Loucy (cell line): Measurements from ENCODE around the gene CKS2.

ENCODE experiments used
- H2AFZ ChIP-seq: fragments of 200-600 bp; sonication (generic); 2 replicates; pipeline ENCODE4 v1.6.0; 2016; ENCODE audit warnings: antibody characterized with exemption, mild to moderate bottlenecking, low read length, moderate library complexity
- H3F3A ChIP-seq: fragments of 200-600 bp; 2 replicates; pipeline ENCODE4 v1.6.0; 2016; ENCODE audit warnings: antibody characterized with exemption, low read depth, mild to moderate bottlenecking
- H3K27me3 ChIP-seq: fragments of 200-600 bp; sonication (generic); 2 replicates; pipeline ENCODE4 v1.6.1; 2014; ENCODE audit warnings: low read length, mild to moderate bottlenecking; ENCODE audit not compliant: insufficient read depth, poor library complexity, severe bottlenecking
- H3K36me3 ChIP-seq: fragments of 200-600 bp; sonication (generic); 2 replicates; pipeline ENCODE4 v1.6.1; 2016; ENCODE audit warnings: low read length; ENCODE audit not compliant: insufficient read depth
- H3K4me1 ChIP-seq: fragments of 200-600 bp; sonication (generic); 2 replicates; pipeline ENCODE4 v1.5.1; 2014; ENCODE audit warnings: low read length, mild to moderate bottlenecking; ENCODE audit not compliant: insufficient read depth, poor library complexity, severe bottlenecking
- H3K4me2 ChIP-seq: fragments of 200-600 bp; sonication (generic); 2 replicates; pipeline ENCODE4 v1.6.0; 2014; ENCODE audit warnings: antibody characterized with exemption, low read length, low read depth, mild to moderate bottlenecking; ENCODE audit not compliant: poor library complexity, severe bottlenecking
- H3K4me3 ChIP-seq: fragments of 200-600 bp; sonication (generic); 2 replicates; pipeline ENCODE4 v1.5.1; 2014; ENCODE audit warnings: low read length, mild to moderate bottlenecking, mixed read lengths; ENCODE audit not compliant: poor library complexity, severe bottlenecking
- H3K79me2 ChIP-seq: fragments of 200-600 bp; sonication (generic); 2 replicates; pipeline ENCODE4 v1.6.1; 2014; ENCODE audit warnings: low read length; ENCODE audit not compliant: insufficient read depth
- H3K9ac ChIP-seq: fragments of 200-600 bp; sonication (generic); 2 replicates; pipeline ENCODE4 v1.6.0; 2014; ENCODE audit warnings: mild to moderate bottlenecking, low read depth, low read length, moderate library complexity; ENCODE audit not compliant: poor library complexity, severe bottlenecking
- H3K9me2 ChIP-seq: fragments of 200-600 bp; sonication (generic); replicated peaks from 2 replicates; pipeline ENCODE4 v1.6.1; 2016; ENCODE audit warnings: low read depth, low read length, mixed read lengths
- H3K9me3 ChIP-seq: fragments of 200-600 bp; sonication (generic); 2 replicates; pipeline ENCODE4 v1.6.1; 2014; ENCODE audit warnings: mild to moderate bottlenecking, antibody characterized with exemption, low read length, low read depth; ENCODE audit not compliant: insufficient read depth
- H4K20me1 ChIP-seq: fragments of 200-600 bp; sonication (generic); 2 replicates; pipeline ENCODE4 v1.6.0; 2014; ENCODE audit warnings: antibody characterized with exemption, low read length, mild to moderate bottlenecking; ENCODE audit not compliant: insufficient read depth, poor library complexity, severe bottlenecking
- EZH2phosphoT487 ChIP-seq: fragments of 200-600 bp; IDR thresholded peaks from 2 replicates; pipeline ENCODE4 v1.6.1; 2018; ENCODE audit warnings: antibody characterized with exemption, mild to moderate bottlenecking, moderate library complexity, borderline replicate concordance
- TF ChIP-seq, protein P1 (sequence below): fragments of 200-600 bp; sonication (generic); conservative IDR thresholded peaks from 2 replicates; pipeline ENCODE4 v1.5.1; 2014; ENCODE audit warnings: mild to moderate bottlenecking, antibody characterized with exemption, low read length

CKS2 gene

DNA sequence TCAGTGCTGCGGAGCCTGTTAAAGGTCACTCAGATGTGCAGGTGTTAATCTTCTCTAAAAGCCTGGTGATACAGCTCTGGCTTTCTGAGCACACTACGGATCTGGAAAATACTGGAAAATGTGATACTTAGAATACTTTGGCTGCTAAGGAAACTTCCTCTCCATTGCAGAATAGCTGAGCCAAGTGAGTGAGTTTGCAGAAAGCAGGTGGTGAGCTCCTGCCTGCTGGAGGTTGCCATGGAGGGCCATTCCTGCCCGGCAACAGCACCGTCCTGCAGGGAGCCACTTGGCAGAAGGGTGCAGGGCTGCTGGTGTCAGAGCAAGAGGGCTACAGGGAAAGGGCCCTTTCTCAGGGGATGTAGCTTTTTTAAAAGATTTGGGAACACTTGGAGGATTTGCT, 48.0 kb downstream of the CKS2 start:
- Histone ChIP-seq H3K9me2 (no peaks in the 10 kb centered on the region), H3F3A (no peaks in the 10 kb centered on the region), H3K27me3 (no peaks in the 10 kb centered on the region), H4K20me1 (no peaks in the 10 kb centered on the region), H3K36me3 (peaks cover 83% of the 10 kb centered on the region; the same call in 1 of the 2 replicates), H3K9me3 (no peaks in the 10 kb centered on the region), H3K4me2 (no peak overlapping the region), H3K79me2 (no peaks in the 10 kb centered on the region), H2AFZ (no peak overlapping the region), H3K4me3 (no peak overlapping the region), H3K9ac (no peak overlapping the region), H3K4me1 (peaks cover 11% of the 10 kb centered on the region)
- no peak for TF ChIP-seq EZH2phosphoT487
- TF ChIP-seq, protein P1, sequence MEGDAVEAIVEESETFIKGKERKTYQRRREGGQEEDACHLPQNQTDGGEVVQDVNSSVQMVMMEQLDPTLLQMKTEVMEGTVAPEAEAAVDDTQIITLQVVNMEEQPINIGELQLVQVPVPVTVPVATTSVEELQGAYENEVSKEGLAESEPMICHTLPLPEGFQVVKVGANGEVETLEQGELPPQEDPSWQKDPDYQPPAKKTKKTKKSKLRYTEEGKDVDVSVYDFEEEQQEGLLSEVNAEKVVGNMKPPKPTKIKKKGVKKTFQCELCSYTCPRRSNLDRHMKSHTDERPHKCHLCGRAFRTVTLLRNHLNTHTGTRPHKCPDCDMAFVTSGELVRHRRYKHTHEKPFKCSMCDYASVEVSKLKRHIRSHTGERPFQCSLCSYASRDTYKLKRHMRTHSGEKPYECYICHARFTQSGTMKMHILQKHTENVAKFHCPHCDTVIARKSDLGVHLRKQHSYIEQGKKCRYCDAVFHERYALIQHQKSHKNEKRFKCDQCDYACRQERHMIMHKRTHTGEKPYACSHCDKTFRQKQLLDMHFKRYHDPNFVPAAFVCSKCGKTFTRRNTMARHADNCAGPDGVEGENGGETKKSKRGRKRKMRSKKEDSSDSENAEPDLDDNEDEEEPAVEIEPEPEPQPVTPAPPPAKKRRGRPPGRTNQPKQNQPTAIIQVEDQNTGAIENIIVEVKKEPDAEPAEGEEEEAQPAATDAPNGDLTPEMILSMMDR, result no peak

DNA sequence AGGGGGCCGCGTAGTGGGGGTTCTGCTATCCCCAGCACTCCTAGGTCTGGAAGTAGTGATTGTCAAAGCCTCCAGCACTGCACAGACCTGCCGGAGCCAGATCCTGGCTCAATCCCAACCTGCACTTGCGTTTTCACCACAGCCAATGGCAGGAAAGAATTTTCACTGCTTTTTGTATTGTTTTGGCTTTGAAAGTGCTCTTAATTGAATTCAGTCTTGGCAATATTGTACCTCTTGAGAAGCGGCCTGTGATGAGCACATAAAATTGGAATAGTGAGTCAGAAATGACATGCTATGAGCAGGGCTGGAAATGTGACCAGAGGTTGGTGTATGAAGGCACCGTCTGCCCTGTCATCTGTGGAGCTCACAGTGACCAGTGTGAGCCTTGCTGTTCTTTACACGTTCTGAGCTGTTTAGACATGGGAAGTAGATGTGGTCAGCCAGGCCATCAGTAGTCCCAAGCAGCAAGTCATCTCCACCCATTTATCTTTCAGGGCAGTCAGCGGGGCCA, 48.8 kb downstream of the CKS2 start:
- no peaks in the 10 kb centered on the region for H3K9me2 ChIP-seq
- H3K4me1 ChIP-seq, result peaks cover 11% of the 10 kb centered on the region
- no peaks in the 10 kb centered on the region for H3K9me3 ChIP-seq
- no peak overlapping the region for H2AFZ ChIP-seq
- H3F3A ChIP-seq, result no peaks in the 10 kb centered on the region
- peaks cover 75% of the 10 kb centered on the region; the same call in 1 of the 2 replicates for H3K36me3 ChIP-seq
- H3K79me2 ChIP-seq, result no peaks in the 10 kb centered on the region
- H3K27me3 ChIP-seq, result no peaks in the 10 kb centered on the region
- H3K9ac ChIP-seq, result no peak overlapping the region
- no peak for TF ChIP-seq EZH2phosphoT487
- TF ChIP-seq, protein P1, result no peak
- H4K20me1 ChIP-seq, result no peaks in the 10 kb centered on the region
- no peak overlapping the region for H3K4me2 ChIP-seq
- H3K4me3 ChIP-seq, result no peak overlapping the region

DNA sequence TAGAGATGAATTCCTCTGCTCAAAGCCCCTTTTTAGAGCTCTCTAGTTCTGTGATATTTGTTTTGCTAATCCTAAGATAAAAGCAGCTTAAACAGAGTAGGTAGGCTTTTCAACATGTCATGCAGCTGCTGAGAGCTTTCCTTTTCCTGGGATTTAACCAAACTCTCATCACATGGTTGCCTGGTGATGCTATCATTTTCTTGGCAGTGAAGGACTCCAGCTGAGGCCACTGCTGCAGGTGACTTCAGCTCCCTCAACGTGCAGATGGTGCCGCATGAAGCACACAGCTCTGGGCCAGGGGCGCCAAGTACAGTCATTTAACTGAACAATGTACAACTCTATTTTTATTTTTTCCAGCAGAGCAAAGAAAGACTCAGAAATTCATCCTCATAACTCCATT, 49.5 kb downstream of the CKS2 start:
- no peak overlapping the region for H3K9ac ChIP-seq
- no peak overlapping the region for H3K4me3 ChIP-seq
- no peaks in the 10 kb centered on the region for H4K20me1 ChIP-seq
- H3K27me3 ChIP-seq, result no peaks in the 10 kb centered on the region
- no peaks in the 10 kb centered on the region for H3F3A ChIP-seq
- no peaks in the 10 kb centered on the region for H3K9me3 ChIP-seq
- no peak overlapping the region for H2AFZ ChIP-seq
- no peak overlapping the region for H3K4me2 ChIP-seq
- peaks cover 68% of the 10 kb centered on the region; the same call in 1 of the 2 replicates for H3K36me3 ChIP-seq
- peaks cover 11% of the 10 kb centered on the region for H3K4me1 ChIP-seq
- H3K9me2 ChIP-seq, result no peaks in the 10 kb centered on the region
- TF ChIP-seq, protein P1, result no peak
- no peak for TF ChIP-seq EZH2phosphoT487
- H3K79me2 ChIP-seq, result no peaks in the 10 kb centered on the region
